Measurements from ENCODE around the gene STX5.
"Not testable (repeated sequence)": the region's sequence is repeated elsewhere in the genome, so short reads cannot be mapped to it uniquely, and the experiment has no call there.

STX5 gene

DNA sequence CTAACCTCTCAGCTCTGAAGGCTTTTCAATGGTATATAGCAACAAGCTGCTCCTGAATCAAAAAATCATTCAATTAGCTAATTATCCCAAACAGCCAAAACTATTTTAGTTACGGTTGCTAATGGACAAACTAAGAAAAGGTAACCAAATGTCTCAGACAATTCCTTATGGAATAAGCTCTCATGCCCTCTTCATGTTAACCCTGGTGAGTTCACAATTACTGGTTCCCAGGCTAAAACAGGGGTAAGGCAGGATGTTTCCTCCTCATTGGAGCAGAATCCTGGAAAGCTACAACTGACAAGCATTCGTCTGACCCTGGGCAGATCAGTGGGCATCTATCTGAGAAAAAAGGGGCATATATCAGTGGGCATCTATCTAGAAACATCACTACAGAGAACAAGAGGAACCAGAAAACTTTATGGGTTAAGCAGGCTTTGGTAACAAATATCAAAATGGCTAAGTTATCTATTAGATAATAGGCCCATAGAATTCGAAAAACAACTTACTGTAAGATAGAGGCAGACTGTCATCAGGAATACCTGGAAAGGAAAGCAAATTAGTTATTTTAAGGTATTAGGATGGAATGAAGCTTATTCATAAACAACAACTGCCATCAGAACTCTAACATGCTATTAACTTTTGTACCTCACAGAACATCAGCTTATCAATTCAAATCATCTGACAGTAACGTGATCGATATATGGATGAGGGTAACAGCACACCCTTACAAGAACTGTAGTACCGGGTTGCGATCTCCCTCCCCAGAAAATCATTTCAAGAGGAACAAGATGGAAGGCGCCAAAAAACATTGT lies 22.4 kb upstream of the STX5 start:
- DNase-seq (ENCODE audit: low read depth), result no peak

DNA sequence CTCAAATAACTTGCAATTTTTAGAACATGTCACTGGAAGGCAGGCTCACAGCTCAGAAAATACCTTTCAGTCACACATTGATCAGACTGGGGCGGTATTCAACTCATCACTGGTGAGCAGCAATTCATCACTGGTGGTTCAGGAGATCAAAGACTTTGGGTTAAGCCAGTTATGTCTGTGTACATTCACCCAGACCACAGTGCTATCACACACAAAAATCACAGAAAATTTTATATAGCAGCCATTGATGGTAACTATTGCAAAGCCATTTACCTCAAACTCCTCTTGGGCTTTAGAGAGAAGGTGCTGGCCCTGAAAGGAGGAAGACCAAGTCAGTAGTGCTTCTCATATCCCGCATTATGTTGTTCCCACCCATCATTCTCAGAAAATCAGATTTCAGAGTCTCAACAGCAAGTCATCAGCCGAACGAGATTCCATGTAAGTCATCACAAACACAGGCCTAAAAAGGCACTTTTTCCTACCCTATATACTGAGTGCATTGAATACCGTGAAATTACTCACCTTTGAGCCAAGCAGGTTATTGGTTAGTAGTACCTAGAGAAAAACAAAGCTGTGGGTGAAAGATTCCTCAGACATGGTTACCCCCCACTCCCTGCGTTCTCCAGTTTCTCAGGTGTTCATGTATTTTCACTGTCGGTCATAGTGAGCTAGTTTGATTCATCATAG lies 21.6 kb upstream of the STX5 start:
- no peak for DNase-seq (ENCODE audit: low read depth)

DNA sequence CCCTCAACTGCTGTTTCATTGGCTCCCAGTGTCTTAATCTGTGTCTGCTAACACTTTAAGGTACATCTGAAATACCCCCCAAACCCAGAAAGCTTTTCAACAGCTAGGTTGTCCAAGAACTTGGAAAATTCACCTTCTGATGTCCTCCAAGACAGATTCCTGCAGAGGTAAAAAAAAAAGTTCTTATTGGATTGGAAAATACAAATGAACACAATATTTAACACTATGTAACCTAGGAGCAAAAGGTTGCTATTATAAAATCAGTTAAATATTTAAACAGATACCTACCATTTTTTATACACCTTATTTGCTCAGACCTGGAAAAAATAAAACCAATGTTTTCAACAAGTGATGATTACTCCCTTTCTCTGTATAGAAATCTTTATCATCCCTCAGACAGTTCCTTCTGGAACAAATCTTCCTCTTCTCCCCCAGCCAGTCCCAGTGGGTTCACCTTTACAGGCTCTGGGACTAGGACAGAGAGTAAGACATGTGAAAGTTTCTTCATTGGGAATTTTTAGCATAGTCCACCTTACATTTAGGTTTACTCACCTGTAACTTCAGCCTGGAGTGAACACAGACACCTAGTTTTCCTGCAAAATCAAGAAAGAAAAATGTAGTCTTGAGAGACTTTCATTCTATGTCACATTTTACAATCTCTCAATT lies 20.8 kb upstream of the STX5 start:
- DNase-seq (ENCODE audit: low read depth), result no peak

DNA sequence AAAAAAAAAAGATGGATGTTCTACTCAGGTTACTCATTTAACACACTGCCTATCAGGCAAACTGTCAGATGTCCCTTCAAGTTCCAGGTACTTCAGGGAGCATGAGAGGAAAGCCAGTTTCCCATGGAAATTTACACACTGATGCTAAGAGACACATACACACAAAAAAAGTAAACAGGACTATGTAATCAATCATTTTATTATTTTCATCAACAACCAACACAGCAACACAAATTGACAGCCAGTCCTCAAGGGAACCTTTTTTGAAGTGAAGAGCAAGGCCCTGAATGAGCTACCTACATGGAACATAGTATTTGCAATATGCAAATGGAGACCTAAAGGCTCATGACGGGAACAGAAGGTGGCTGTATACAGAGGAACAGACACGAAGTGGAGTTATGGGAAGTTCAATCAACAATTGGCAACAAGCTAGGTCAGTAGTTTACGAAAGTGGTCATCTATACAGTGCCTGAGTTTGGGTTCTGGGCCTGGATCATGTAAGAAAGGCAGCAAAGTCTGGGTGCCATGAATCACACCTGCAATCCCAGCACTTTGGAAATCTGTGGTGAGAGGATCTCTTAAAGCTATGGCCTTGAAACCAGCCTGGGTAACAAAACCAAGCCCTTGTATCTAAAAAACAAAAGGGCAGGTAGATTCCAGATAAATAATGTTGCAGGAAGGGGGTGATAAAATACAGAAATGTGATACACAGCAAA lies 20.1 kb upstream of the STX5 start:
- DNase-seq (ENCODE audit: low read depth), result no peak

DNA sequence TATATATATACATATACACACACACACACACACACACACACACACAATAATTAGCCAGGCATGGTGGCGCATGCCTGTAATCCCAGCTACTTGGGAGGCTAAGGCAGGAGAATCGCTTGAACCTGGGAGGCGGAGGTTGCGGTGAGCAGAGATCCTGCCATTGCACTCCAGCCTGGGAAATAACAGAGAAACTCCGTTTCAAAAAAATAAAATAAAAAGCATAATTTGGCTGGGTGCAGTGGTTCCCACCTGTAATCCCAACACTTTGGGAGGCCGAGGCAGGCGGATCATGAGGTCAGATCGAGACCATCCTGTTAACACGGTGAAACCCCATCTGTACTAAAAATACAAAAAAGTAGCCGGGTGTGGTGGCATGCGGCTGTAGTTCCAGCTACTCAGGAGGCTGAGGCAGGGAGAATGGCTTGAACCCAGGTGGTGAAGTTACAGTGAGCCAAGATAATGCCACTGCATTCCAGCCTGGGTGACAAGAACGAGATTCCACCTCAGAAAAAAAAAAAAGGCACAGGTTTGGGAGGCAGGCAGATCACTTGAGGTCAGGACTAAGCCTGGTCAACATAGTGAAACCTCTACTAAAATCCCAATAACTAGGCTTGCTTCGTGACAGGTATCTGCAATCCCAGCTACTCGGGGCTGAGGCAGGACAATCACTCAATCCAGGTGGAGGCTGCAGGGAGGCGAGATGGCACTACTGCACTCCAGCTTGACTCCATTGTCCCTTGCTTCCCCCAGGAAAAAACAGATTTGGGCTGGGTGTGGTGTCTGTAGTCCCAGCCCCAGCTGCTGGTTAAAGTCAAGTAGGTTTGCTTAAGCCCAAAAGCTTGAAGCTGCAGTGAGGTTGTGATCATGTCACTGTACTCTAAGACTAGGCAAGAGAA lies 19.3 kb upstream of the STX5 start:
- no peak for DNase-seq (ENCODE audit: low read depth)

DNA sequence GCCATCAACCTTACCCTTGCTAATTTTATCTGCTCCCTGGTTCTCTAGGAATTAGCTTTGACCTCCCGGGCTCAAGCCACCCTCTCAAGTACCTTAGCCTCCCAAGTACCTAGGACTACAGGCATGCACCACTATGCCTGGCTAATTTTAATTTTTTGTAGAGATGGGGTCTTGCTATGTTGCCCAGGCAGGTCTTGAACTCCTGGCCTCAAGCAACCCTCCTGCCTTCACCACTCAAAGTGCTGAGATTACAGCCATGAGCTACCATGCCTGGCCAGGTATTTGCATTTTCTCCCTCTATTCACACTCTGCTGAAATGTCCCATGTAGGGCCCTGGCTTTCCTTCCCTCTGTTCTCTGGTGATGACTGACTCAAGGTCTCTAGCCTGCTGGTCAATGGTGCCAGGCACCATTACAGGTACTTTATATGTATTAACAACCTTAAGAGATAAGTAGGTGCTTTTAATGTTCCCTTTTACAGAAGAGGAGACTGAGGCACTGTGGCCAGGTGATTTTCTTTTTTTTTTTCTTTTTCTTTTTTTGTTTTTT lies 16.0 kb upstream of the STX5 start:
- DNase-seq (ENCODE audit: low read depth), result no peak

DNA sequence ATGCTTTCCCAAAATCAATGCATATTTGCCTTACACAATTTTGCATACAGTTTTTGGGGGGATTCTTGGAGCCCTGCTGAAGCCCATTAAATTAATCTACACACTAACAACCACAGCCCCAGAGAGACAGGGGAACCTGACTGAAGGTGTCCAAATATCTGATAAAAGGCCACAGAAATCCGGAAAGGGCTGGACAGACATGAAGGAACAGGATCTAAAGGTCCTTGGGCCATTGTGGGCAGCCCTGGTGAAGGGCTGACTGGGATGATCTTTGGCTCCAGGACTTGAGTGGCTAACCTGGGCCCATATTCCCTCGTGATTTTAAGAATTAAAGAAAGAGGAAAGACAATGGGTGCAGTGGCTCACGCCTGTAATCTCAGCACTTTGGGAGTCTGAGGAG lies 14.3 kb upstream of the STX5 start:
- DNase-seq (ENCODE audit: low read depth), result no peak

DNA sequence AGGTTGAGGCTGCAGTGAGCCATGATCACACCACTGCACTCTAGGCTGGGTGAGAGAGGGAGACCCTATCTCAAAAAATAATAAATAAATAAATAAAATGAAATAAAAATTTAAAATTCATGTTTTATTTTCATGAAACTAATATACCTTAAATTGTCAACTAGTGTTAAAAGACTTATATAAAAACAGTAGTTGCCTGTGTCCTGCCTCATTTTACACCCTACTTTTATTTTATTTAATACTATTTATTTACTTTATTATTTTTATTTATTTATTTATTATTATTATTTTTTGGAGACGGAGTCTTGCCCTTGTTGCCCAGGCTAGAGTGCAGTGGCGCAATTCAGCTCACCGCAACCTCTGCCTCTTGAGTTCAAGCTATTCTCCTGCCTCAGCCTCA lies 12.3 kb upstream of the STX5 start:
- DNase-seq (ENCODE audit: low read depth), result no peak

DNA sequence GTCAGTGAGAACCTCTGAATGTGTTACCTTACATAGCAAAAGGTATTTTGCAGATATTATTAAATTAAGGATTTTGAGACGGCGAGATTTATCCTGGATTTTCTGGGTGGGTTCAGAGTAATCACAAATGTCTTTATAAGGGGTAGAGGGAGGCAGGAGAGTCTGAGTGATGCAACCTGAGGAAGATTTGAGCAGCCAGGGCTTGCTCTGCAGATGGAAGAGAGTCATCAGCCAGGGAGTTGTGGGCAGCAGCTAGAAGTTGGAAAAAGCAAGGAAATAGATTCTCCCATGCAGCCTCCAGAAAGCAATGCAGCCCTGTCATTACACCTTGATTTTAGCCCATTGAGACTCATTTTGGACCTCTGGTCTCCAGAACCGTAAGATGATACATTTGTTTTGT lies 11.6 kb upstream of the STX5 start:
- no peak for DNase-seq (ENCODE audit: low read depth)

DNA sequence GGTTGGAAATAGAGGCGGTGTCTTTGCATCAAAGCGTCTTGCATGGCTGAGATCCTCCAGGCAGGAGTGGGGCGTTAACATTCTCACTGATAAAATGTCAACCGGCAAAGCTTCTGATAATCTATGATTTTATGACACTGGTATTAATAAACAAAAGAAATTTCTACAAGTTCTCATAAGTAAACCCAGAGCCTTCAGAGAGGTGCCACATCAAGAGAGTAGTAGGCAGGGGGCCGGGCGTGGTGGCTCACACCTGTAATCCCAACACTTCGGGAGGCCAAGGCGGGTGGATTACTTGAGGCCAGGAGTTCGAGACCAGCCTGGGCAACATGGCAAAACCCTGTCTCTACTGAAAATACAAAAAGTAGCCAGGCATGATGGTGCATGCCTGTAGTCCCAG lies 11.0 kb upstream of the STX5 start:
- not testable (repeated sequence) for DNase-seq (ENCODE audit: low read depth)

DNA sequence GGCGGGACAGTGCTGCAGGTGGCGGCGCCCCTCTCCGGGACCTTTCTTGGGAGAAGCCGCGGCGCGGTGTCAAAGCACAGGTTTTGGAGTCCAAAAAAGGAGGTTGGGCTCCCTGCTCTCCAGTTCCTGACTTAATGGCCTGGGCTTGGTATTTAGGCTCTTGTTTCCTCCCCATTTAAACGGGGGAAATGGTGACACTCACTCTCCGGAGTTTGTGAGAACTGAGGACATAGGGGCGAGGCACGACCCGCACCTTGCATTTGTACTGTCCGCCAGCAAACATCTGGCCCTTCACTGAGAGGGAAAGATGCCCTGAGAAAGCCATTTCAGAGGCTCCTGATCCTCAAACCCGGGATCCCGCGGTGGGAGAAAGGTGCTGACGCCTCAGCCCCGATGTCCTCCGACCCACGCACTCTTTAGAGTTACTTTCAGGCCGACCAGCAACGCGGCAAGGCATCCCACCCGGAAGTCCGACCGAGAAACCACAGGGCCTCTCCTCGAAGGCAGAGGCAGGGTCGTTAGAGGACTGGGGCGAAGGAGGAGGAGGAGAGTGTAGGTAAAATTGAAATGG lies 10.4 kb upstream of the STX5 start:
- no peak for DNase-seq (ENCODE audit: low read depth)

DNA sequence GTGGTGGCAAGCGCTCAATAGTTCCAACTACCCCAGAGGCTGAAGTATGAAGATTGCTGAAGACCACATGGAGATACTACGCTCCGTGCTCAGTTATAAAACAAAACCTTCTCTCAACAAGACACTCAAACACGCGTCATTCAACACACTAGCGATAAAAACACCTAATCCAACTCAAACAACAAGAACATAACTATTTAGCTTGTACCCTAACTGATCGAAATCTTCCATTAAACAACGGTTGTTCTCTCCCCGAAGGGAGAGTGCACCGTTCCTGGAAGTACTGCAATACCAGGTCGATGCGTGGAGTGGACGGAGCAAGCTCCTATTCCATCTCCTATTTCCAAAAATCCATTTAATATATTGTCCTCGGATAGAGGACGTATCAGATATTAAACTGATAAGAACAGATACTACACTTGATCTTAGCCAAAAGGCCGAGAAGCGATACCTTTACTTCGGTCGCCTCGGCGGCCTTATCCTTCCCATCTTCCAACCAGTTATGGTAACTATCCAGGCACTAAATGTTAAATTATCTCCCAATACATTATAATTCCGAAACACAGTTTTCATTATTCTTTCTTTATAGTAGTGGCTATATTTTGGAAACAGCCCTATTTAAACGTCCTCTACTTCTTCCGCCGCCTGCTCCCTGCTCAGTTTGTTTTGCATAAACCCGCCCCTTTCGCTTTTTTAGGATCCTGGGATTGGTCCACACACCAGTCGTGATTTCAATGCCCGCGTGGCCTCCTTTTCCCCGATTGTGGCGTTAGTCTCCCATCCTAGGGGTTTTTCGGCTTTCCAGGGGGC lies 9.7 kb upstream of the STX5 start:
- peak; percentile 100 for DNase-seq (ENCODE audit: low read depth)

DNA sequence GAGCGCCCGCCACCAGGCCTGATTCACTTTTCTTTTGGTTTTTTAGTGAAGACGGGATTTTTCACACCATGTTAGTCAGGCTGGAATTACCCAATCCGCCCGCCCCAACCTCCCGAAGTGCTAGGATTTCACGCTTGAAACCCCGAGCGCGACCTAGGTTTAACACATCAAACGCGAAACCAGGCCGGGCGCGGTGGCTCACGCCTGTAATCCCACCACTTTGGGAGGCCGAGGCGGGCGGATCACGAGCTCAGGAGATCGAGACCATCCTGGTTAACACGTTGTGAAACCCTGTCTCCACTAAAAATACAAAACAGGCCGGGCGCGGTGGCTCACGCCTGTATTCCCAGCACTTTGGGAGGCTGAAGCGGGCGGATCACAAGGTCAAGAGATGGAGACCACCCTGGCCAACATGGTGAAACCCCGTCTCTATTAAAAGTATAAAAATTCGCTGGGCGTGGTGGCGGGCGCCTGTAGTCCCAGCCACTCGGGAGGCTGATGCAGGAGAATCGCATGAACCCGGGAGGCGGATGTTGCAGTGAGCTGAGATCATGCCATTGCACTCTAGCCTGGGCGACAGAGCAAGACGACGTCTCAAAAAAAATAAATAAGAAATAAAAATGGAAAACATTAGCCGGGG lies 9.0 kb upstream of the STX5 start:
- peak; percentile 74 for DNase-seq (ENCODE audit: low read depth)

DNA sequence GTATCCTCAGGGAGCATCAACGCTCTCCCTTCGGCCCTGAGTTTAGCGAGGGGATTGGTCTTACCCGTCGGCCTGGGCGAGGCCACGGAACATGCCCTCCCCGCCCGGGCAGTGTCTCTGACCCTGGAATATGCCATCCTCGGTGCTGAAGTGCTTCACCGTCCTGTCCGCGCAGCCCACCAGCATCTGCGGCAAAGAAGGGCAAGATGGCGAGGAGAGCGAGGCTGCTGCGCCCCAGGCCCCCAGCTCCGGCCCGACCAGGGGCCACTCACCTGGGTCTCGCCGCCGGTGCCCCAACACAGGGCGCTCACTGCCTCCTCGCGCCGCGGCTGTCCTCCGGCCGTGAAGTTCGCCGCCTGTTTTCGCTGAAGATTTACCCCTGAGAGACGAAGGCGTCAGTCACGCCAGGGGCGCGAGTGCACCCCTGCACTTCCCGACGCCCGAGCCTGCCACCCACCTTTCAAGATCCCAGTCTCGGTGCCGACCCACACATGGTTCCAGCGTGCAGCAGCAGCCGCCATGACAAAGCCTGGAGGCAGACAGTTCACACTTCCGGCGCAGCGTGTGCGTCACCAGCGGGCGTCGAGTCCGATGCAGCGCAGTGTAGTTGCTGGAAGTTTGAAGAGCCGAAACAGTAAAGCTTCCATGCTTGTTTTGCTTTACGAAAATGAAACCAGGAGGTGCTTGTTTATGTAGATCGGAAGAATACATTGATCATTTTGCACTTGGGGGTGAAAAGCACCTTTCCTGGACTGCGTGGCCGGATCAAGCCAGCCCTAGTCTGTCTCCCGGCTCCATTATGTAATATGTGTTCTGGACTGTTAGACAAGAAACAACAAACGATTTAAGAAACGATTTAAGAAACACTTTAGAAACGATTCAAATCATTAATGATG lies 7.4 kb upstream of the STX5 start, which contains the start of gene WDR74:
Gene WDR74, minus strand, starts transcription at position 541 of the 896 bp plus-strand sequence. Its CDS starts 20 bp downstream, at position 521.
- peak; percentile 88 for DNase-seq (ENCODE audit: low read depth)

DNA sequence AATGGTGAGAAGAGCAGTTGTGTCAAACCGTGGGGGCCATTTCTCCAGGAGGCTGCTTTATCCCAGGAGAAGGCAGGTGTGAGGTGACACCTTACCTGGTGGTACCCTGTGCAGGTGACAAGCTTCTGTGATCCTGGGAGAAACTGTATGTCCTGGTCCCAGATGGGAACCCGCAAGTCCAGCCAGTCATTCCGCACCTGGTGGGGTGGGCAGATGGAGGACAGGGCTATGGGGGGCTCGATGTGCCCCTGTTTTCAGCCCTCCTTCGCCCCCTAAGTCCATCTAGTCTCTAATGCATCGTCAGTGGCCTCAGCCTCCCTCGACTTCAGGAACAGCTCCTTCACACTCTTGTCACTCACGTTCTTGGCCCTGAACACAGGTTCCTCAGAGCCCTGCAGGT lies 3.5 kb upstream of the STX5 start:
- DNase-seq (ENCODE audit: low read depth), result no peak

DNA sequence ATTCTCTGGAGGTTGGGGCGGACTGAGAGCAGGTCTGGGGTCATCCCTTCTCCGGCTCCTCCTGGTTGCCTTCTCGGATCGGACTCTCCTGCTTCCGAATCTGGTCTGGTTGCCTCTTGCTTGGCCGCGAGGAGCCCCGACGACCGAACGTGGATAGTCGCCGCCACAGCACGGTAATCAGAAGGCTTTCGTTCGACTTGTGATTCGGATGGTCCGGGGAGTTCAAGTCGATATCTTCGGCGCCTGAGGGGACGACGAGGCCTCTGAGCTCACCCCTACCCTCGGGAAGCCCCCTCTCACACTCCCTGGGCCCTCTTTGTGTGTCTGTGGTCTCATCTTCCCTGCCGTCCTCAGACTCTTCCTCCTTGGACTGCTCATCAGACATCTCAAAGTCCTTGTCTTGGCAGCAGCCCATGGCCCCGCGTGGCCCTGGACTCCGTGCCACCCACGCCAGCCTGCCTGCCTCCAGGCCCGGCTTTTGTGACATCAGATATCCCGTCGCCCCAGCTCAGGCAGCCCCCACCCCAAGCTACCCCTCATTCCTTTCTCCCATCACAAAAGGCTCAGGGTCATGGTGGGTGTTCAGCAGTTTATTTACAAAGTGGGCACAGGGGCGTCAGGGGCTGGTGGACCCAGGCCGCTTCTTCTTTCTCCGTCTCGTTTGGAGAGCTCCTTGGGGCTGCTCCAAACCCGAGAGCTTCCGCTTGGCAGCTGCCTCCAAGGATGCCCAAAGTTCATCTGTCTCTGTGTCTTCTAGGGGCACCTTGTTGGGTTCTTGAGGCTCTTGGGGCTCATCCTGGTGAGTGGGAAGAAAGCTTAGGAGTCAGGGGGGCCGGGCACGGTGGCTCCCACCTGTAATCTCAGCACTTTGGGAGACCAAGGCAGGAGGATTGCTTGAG lies 734 bp upstream of the STX5 start, which contains the start of gene TEX54:
Gene TEX54, minus strand, starts transcription at position 506 of the 899 bp plus-strand sequence.
- DNase-seq (ENCODE audit: low read depth), result peak; percentile 28

DNA sequence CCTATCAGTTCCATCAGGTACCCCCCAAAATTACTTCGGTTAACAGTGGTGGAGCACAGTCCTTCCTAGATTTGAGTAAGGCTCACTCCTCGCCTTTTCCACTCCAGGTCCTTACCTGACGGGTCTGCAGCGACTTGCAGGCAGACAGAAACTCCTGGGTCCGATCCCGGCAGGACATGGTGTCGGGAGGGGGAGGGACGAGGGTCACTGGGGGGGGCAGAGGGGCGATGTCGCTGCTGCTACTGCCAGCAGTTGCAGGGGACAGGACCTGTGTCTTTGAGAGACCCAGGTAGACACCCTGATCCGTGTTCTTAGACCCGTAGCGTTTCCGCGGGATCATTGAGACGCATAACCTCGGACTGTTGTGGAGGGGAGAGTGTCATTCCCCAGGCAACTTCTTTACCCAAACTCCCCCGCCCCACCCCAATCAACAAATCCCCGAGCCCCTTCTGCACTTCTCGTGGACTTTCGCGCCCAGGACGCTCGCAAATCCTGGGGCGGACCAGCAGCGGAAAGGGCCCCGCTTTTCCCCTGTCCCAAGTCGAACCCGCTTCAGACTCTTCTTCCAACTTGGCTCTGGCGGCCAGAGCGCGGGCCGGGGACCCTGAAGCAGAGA lies 839 bp downstream of the STX5 start:
- DNase-seq (ENCODE audit: low read depth), result no peak
